HG02763 (cell line): ENCODE data around the gene DIAPH3.
A peak's percentile ranks its signal among the peaks of the same experiment; 100 is the strongest.

Source experiments
- ATAC-seq: cut with Tn5 transposase; IDR thresholded peaks from one replicate; pipeline ENCODE4 v1.9.1; 2021; ENCODE audit warnings: mild to moderate bottlenecking, moderate library complexity; ENCODE audit not compliant: unreplicated experiment

Gene DIAPH3

DNA sequence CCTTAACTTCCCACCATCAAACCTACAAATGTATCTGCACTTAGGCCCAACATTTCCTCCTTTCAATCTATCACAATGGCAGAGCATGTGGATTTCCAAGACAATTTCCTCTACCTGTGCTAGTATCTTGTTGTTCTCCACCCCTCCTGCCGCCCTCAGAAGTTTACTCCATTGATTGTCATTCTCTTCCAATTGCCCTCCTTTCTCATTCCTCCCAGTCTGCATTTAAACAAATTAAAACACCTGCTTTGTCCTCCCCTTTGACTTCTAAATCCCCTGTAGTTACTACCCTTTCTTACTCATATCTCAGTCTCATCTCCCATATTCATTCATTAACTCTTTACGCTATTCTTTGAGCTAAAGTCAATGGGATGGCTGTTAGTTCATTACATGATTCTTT lies 370.6 kb downstream of the DIAPH3 start:
- no peak for ATAC-seq

DNA sequence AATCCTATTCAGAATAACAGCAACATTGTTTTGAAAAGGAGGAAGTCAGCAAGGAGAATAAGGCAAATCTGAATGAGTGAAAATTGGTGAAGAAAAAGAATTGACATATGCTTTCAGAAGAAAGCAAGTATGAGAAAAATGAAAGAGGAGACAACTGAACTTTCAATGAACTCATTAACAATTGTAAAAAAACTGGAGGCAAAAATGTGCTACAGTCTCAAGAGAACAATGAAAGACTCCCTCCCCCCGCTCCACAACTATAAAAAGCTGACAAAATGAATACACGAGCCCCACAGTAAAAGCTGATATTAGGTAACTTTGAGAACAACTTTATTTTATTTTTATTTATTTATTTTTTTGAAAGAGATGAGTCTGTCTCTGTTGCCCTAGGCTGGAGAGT lies 373.1 kb downstream of the DIAPH3 start:
- ATAC-seq = no peak

DNA sequence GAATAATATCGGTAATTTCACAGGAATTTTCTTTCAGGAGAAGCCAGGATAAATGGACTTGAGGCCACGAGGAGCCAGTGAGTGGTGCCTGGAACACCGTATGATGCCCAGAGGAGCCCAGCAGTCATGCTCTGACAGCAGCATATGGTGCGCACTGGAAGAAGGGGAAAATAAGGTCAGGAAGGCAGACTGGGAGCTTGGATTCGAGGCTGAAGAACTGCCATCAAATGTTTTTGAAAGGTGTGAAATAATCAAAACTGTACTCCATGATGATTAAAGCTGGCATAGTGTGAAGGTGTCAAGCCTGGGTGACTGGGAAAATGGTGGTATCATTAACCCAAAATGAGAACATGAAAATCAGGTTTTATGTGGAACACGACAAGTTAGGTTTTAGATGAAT lies 374.2 kb downstream of the DIAPH3 start:
- no peak for ATAC-seq

GRCh38 chr13:59787679-59788078 lies 376.0 kb downstream of the DIAPH3 start:
- ATAC-seq = no peak

DNA sequence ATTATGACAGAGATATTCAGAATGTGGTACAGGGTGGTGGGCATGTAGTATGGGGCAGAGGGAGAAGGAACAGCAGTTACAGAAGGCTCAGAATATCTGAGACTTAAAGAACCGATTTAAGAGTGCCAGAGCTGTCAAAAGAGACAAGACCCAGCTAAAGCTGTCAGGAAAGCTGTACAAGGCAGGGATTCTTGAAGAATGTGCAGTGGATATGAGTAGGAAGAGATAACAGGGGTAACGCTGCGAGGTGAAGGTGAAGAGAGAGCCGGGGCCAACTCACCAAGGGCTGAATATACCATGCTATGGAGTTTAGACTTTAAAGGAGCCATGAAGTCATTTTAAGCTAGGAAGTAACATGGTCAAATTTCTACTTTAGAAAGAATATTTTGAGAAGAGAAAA lies 381.0 kb downstream of the DIAPH3 start:
- ATAC-seq = no peak

GRCh38 chr13:59780058-59780457 lies 383.7 kb downstream of the DIAPH3 start:
- no peak for ATAC-seq

- ATAC-seq = no peak
These were observed 386.6 kb downstream of the DIAPH3 start for GRCh38 chr13:59776924-59777690.

DNA sequence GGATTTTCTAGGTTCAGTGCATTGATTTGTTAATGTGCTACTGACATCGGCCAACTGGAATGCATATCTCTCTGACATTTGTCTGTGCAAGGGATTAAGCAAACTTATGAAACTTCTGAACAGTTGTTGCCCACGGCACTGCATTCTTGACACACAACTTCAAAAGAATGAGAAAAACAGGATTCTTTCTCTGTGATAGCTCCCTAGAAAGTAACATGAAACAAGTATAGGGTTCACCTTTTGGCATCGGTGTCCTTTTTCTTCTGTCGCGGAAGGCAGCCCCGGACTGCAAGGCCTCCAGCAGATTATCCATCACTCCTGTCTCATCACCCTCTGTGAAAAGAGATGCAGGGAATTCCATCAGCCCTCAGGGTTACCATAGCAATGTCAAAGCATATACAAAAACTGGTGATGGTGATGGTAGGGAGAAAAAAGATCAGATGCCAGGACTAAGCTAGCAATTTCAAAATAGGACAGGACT lies 389.2 kb downstream of the DIAPH3 start:
- ATAC-seq = no peak

GRCh38 chr13:59771272-59771671 lies 392.5 kb downstream of the DIAPH3 start:
- ATAC-seq = no peak

GRCh38 chr13:59770451-59770850 lies 393.3 kb downstream of the DIAPH3 start:
- no peak for ATAC-seq

- ATAC-seq = no peak
These were observed 397.5 kb downstream of the DIAPH3 start for GRCh38 chr13:59766236-59766635.

GRCh38 chr13:59755632-59756290 lies 408.0 kb downstream of the DIAPH3 start:
- no peak for ATAC-seq

DNA sequence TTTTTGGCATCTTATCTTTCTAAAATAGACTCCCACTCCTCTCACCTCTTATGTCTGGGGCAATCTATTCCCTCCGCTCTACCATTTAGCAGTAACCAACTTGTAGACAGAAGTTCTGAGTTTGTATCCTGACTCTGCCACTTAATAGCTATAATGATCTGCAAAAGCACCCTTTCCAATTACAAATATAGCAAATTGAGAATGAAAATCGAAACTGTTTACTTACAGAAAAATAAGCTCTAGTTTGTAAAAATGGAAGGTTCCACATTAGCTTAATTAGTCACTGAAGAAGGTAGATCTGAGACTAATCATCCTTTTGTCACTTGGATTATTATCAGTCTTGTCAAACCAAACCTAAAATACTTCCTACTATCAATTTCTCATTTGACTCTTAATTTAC lies 409.3 kb downstream of the DIAPH3 start:
- ATAC-seq = peak; percentile 37

- ATAC-seq = no peak
These were observed 412.9 kb downstream of the DIAPH3 start for GRCh38 chr13:59750860-59751259.

DNA sequence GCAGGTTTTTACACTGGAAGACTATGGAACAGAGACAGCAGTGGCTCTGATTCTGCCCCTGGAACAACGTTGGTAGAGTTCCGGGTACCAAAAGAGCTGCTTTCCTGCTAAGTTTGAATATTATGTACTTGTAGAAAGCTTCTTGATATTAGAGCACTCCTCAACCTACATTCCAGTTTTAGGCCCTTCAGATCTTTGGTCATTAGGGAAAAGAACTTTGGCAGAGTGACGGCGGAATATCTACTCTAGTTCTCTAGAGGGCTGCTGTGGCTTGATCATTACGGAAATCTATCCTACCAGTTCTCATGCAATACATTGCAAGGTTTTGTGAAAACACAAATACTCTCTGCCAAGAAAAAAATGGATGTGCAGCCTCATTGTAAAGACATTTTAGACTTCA lies 415.7 kb downstream of the DIAPH3 start:
- no peak for ATAC-seq

DNA sequence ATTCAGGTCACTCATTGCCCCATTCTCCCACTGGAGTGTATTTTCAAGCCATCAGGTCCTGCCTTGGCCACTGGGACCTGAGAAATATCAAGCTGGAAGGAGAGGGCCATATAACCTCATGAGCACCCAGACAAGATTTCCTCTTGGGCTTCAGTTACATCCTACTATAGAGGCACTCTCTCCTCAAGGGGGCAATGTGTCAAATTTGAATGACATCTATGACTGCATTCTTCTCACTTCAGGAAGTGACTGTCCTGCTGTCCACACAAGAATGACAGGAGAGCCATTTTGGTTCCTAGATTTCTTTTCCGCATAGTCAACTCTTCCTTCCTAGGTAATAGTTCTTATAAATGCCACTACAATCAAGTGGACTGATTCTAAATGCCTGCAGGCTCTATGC lies 416.2 kb downstream of the DIAPH3 start:
- no peak for ATAC-seq

- ATAC-seq = no peak
These were observed 417.3 kb downstream of the DIAPH3 start for GRCh38 chr13:59746291-59746962.

- ATAC-seq = peak; percentile 40
These were observed 418.3 kb downstream of the DIAPH3 start for GRCh38 chr13:59745392-59745788.

DNA sequence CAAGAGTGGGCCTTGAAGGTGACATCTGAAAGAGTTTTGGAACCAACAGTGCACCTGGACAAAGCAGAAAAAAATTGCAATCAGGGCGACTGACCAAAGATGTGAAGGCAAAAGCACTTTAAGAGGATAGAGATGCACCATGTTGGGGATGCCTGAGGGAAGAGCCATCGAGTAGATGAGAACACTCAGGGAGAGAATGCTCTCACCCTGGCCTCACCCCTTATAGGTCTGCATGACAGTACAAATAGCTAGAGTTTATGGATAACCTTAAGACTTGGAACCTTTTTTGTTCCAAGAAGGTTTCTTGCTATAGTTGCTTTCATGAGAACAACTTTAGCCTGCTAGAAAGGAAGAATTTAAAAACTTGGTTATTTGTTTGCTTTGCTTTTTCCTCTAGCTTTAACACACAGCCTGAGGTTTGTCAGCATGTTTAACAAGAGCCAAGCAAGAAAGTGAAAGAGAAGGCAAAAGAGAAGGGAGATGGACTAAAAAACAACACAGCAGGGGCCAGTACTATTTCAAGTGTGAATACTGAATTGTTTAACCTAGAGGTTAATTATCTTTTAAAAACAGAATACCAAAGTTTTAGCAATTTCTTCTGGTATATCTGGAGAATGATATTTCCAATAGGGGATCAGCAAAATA lies 418.9 kb downstream of the DIAPH3 start:
- peak; percentile 53 for ATAC-seq

- ATAC-seq = no peak
These were observed 420.5 kb downstream of the DIAPH3 start for GRCh38 chr13:59743195-59743594.

GRCh38 chr13:59742467-59742866 lies 421.3 kb downstream of the DIAPH3 start:
- ATAC-seq = no peak
